HT-29 (cell line): ENCODE data around the gene MUC15. TPM values are rescaled to one million over a fixed set of nuclear protein-coding genes. Genes with fewer than 3 reads are reported as not detected.
"Not testable (repeated sequence)": the region's sequence is repeated elsewhere in the genome, so short reads cannot be mapped to it uniquely, and the experiment has no call there.

Source experiments
- DNase-seq: peaks from one replicate; pipeline ENCODE4 v3.0.0-alpha.2; 2015; ENCODE audit warnings: low spot score
- total RNA-seq: library from RNA; depleted of rRNA; stranded (reverse); fragments of >200 nt; shearing (Covaris generic); gene quantifications from 2 replicates; pipeline ENCODE4 v1.2.3, GENCODE V29; 2014; rRNA removed

MUC15 gene, protein sequence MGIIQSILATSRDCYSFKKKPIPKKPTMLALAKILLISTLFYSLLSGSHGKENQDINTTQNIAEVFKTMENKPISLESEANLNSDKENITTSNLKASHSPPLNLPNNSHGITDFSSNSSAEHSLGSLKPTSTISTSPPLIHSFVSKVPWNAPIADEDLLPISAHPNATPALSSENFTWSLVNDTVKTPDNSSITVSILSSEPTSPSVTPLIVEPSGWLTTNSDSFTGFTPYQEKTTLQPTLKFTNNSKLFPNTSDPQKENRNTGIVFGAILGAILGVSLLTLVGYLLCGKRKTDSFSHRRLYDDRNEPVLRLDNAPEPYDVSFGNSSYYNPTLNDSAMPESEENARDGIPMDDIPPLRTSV
- 0.28 TPM in 1 of 2 replicates, not detected in the other for total RNA-seq

DNA sequence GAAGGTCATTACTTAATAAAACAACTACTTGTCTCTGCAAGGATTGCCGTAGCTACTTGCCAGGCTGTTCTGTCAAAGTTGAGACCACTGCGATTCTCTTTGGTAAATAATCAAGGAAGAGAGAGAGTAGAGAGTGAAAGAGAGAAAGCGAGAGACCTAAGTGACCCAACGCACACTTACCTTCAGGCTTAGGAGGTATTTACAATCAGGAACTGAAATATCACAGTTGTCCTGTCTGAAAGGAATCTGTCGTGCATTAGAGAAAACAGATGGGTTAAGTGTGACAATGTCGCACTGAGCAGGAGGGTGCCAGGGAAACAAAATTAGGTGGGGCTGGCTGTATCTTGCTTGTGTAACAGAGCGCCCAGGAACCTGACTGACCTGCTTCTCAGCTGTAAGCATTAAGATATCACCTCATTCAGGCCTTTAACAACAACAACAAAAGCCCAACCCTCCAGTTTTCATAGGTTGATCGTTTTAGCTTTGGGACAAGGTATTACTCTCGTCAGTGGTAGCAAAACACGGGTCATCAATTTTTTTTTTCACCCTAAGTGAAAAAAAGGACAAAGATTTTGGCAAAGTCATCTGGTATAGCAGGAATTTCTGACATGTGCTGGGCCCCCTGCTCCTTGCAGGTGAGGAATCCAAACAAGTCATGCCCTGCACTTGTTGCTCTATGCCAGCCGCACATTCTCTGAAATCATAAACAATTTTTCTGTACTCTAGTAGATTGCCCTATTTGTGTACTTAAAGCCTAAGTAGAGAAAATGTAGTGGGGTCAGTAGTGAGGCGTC lies at the start of gene MUC15:
MUC15 (minus strand) TSS at position 403 of the 794 bp plus-strand sequence. CDS start 5,169 bp downstream, outside the sequence.
- peak; percentile 51 for DNase-seq

DNA sequence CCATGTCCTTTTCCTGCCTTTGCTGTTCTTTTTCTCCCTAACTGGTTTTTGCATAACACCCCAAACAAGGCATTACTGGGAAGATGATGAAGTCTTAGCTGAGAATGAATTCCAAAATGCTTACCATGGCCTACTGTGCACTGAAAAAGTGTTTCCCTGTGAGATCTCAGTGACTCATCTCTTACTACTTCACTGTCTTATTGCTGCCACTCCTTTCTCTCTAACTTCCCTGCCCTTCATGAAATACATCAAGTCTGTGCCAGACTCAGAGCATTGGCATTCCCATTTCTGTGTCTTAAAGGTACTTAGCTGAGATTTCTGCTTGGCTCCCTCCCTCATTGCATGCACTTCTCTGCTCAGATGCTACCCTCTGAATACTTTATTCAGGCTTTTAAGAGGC lies 49.1 kb upstream of the MUC15 start:
- peak; percentile 80 for DNase-seq

DNA sequence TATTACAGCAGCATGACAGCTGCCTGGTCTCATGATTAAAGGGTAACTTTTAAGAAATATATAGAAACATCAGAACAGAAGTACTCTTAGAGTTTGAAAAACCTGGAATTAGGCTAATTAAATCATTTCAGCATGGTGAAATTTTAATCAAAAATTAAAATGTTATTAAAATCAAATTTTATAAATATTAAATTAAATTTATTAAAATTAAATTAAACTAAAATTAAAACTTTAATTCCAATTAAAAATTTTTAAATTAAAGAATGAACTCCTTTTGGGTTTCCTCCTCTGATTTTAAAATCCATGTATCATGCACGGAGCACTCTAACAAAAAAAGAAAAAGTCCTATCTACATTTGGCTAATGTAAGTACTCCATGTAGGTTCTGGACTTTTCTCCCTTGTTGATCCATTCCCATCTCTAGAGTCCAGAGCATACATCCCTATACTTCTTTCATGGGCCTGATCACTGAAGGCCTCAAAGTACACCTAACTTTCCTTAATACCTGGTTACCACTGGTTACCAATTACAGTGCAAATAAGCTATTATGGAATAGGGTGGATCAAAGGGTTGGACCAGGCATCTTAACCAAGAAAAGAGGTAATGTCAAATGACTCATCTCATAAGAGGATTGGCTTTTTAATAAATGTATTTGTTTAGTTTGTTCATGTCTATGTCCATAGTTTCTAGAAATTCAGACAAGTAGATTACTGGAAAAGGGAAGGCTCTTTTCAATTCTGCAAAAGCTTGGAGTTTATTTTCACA lies 48.4 kb upstream of the MUC15 start:
- peak; percentile 95 for DNase-seq

DNA sequence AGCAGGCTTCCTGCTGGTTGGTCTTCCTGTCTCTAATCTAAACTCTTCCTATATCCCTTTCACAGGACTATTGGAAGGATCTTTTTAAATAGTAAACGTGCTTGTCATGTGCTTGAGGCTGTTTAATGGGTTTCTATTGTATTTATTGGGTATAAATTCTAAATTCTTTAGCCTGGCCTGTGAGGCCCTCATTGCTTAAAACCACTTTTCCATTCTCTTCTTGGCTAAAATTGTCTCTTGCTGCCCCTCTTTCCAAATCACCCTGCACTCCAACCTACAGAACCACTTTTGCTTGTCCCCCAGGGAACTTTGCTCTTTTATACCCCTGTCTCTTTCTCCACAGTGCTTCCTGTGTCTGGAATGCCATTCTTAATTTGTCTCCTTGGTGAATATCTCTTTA lies 46.4 kb upstream of the MUC15 start:
- no peak for DNase-seq

DNA sequence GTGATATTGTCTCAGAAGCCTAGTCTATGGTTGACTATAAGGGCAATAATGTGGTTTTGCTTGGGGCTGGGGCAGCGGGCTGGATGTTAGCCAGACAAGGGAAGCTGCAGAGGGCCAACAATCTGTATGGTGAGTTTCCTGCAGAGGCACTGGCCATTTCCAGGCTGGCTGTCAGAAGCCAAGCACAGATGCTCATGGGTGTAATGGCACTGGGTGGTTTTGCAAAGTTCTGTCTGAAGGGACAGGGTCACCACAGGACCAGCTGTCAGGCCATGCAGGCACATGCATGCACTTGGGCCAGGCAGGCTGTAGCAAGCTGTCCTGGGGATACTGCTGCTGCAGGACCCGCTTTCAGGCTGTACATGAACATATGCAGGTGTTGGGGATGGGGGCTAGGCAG lies 41.7 kb upstream of the MUC15 start:
- no peak for DNase-seq

DNA sequence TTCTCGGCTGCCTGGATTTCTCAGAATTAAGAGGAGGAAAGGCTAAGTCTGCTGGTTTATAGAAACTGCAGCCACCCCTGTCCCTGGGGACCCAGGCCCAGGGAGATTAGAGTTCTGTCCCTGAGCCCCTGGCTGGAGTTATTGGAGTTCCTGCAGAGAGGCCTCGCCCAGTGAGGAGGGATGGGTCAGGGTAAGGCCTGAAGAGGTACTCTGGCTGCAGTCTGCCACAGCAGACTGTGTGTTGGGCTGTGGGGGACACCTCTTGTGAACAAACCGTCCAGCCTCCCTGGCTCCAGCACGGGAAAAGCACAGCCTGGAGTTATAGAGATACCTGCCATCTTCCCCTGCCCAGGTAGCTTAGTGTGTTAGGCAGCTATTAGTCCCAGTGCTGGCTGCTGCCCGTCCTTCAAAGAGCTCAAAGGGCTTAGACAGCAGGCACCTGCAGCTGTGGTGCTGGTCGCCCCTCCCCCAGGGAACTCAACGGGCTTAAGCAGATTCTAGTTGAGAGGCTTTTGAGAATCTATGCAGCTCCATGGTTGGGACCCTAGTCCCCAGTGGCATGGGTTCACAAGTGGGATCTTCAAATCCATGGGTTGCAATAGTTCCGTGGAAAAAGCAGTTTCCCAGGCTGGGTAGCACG lies 36.6 kb upstream of the MUC15 start:
- no peak for DNase-seq

DNA sequence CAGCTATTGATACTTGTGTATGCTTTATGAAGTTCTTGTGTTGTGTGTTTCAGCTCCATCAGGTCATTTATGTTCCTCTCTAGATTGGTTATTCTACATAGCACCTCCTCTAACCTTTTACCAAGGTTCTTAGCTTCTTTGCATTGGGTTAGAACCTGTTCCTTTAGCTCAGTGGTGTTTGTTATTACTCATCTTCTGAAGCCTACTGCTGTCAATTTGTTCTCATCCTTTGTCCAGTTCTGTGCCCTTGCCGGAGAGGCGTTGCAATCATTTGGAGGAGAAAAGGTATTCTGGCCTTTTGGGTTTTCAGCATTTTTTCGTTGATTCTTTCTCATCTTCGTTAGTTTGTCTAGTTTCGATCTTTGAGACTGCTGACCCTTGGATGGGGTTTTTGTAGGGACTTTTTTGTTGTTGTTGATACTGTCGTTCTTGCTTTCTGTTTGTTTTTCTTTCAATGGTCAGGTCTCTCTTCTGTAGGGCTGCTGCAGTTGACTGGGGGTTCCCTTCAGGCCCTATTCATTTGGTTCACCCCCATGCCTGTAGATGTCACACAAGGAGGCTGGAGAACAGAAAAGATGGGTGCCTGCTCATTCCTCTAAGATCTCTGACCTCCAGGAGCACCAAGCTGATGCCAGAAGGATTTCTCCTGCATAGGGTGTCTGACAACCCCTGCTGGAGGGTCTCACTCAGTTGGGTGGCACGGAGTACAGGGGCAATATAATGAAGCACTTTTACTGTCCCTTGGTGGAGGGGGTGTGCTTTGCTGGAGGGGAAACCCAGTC lies 35.9 kb upstream of the MUC15 start:
- DNase-seq = no peak

DNA sequence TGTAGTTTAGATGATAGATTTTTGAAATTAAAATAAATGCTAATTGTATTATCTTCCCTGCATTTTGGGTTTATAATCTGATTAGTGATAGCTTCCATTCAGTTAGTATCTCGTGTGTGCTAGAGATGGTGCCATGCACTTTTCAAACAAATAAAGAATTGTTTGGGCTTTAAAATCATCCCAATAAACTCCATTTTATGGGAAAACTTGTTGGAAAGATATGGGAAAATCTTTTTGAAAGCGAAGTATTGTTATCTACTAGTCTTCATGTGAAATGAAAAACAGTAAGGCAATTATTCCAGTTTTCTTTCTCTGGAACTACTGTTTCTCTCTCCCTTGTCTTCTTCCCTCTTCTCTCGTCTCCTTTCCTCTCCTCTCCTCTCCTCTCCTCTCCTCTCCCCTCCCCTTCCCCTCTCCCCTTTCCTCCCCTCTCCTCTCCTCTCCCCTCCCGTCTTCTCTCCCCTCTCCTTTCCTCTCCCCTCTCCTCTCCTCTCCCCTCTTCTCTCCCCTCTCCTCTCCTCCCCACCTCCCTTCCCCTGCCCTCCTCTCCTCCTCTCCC lies 27.9 kb upstream of the MUC15 start:
- DNase-seq = no peak

DNA sequence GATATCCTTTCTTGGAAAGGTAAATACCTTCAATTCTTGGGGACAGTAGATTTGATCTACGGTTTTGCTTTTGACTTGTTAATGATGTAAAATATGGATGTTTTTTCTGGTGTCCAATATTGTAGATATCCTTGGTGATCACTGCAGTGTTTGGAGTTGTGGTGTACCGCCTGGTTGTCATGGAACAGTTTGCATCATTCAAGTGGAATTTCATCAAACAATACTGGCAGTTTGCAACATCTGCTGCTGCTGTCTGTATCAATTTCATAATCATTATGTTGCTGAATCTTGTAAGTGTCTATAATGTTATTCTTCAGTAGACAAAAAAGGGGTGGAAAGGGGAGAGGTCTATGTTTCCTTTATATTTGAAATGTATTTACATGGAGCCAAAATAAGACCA lies 27.4 kb upstream of the MUC15 start:
- DNase-seq = peak; percentile 49

DNA sequence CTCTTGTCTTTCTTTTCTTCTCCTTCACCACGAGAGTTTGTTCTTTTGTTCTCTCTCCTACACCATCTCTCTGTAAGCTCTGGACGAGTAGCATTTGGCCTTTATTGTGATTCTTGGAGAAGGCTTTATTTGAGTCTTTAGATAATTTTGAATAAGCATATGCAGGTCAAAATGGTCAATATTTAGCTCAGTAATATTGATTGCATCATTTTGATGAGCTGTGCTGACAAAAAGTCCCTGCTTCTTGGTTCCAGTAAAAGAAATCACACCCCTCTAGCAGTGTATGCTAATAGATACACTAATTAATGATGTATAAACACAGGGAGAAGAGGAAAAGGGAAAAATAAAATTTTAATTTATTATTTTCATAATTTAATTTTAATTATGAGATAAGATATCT lies 25.8 kb upstream of the MUC15 start:
- no peak for DNase-seq

DNA sequence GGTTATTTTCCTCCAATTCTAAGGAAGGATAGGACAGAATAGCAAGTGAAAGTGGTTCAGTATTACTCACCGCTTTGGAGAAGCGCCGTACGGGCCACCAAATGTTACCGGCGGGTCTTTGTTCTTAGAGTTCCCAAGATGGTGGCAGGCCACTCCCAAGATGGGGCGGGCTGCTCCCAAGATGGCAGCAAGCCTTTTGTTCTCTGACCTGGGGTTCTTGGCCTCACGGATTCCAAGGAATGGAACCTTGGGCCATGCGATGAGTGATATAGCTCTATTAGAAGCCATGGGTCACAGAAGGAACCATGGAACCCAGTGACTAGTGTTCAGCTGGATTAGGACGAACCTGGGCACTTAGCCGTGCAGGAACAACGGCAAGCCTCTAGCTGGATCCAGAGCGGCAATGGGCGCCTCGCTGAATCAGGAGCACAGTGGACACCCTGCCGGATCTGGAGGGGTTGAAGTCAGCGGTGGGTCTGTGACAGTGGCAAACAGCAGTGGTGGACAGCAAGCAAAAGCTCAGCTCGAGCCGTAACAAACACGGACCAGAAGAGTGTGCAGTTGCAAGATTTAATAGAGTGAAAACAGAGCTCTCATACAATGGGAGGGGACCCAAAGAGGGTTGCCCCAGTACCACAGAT lies 25.1 kb upstream of the MUC15 start:
- not testable (repeated sequence) for DNase-seq

DNA sequence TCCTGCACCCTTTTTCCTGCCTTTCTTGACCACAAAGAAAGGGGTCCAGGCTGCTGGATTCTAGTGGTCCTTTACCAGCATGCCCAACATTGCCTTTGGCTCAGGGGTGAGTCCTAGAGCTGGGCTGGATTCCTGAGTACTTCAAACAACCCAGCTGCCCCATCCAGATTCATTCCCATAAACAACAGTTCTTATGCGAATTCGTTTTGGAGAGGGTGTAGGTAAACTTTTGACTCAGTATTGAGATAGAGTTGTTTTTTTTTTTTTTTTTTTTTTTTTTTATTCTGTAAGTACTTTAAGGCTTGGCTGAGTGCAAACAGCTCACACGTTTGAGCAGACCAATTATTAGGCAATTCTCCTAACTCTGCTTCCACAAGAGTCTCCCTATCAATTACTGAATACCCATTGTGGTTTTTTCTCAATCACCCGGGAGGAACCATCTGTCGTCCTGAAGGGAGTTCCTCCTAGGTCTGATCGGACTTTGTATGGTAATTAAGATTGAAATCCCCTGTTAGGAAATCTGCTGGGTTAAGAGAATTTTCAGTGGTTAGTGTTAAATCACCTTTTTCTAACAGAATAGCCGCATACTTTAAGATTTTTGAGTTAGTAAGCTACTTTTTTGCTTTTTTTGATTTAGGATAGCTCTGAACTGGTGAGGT lies 23.3 kb upstream of the MUC15 start:
- DNase-seq = not testable (repeated sequence)

DNA sequence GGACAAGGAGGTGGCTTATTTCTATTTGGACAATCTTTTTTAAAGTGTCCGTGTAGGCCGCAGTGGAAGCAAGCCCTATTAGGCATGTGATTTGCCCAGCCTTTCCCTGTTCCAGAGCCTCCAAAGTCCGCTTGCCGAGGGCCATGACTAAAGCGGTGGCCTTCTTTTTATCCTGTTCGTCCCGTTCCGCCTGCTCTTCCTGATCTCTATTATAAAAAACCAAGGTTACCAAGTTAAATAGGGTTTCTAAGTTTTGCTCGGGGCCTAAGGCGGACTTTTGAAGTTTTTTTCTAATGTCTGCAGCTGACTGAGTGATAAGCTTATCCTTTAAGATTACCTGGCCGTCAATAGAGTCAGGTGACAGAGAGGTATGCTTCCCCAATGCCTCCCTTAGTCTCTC lies 21.6 kb upstream of the MUC15 start:
- DNase-seq = no peak

DNA sequence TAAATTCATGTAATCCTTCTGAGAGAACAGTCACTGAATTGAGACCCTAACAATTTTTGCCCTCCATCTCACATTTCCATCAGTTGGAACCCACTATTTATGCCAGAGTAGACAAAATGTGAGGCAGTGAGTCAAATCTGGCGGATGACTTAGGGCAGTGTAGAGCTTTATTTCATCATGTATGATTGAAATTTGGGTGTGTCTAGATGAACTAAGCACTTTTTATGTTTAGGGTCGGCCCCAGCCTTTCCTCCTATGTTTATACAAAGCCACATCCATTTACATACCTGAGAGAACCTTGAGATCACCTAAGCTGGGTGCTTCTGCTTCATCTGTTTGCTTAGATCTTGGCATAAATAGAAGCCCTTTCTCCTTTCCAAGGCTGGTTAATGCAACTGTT lies 15.0 kb upstream of the MUC15 start:
- DNase-seq = no peak

DNA sequence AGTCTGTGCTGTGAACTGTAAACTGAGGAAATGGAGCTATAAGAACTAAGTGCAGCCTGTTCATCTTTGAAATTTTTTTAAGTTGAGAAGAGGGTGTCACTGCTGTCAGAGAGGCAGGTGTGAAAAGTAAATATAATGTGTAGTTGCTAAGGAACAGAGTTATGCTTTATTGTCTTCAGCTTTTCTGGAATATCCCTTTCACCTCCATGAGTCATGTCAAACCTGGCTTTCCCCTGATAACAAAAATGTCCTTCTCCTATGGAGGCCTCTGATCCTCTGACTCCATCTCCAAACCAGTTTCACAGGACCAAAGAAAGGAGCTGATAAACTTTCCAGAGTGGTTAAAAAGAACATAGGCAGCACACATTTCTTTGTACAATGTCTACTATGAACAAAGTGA lies 12.8 kb upstream of the MUC15 start:
- DNase-seq = peak; percentile 90

DNA sequence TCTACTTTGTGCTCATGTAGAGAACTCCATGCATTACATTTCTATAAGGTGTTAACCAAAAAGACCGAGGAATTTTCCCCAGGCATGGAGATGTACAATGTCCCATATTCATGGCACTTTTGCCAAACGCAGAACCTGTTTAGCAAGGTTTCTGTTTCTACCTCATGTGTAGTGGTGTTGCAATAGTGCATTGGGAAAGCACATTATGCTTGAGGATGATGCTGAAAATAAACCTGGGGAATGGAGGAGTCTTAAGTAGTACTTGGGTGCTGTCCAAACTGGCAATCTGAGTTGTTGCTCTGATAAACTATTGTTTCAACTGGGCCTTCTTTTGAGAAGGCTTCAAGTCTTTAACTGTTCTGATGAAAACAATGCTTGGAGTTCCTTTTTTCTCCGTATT lies 11.5 kb upstream of the MUC15 start:
- peak; percentile 95 for DNase-seq

DNA sequence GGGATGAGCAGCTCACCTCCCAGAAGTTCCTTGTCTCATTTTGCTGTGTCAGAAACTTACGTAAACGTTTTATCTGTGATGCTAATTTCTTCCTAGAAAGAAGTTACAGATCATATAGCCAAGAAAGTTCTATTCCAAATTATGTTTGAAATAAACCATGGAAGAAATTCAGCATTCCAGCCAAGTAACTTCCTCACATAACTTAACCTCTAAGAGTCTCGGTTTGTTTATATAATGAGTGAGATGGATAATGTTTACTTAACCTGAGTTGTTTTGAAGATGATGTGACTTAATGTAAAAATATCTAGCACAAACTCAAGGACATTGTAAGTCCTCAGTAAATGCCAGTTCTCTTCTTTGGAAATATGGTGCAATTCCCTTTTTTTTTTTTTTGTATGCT lies 8.9 kb upstream of the MUC15 start:
- peak; percentile 35 for DNase-seq

DNA sequence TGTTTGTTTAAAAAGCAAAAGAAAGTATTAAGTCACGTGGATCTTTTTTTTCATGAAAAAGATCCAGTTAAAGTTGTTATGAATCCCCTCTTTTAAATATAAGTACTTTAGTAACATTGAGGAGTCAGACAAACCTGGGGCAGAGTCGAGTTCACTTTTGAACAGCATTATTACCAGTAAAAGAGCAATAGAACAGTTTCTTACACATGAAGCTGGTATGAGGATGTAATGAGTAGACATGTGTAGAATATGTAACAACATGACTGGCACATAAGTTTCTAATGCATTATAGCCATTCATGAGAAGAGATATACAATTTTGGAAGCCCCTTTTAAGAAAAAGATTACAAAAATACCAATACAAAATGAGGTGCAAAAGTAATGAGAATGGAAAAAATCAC lies 7.6 kb upstream of the MUC15 start:
- no peak for DNase-seq

DNA sequence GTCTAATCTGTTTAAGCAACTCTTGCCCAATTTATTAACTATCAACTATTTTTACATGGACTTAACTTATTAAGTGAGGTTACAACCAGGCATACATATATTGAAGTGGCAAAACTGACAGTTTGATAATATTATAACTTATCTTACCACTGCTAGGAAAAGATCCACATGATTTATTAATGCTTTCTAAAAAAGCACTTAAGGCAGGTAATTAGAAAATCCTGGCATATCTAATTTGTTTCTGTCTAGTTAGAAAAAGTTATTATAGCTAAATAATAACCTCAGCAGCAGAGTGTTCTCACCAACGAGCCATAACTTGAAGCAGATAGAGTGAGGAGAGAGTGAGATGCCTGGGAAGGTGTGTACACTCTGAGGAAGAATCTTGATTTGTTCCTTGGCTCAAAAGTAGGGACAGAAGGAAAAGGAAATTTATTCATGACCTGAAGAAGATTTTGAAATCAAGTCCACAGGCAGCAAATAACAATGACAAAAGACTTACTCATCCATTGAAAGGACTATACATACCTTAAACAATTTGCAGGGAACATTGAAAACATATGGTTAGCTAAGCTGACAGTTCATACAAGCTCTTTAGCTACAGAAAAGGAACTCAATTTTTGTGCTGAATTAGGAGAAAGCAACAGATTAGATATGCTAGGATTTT lies 7.1 kb upstream of the MUC15 start:
- no peak for DNase-seq
